Heart right ventricle (tissue), 16 donors: ENCODE data around the gene RUNDC3A. TPM values are rescaled to one million over a fixed set of nuclear protein-coding genes. Genes with fewer than 3 reads are reported as not detected.

Experiments used
- ATAC-seq, 8 donors: fragments of 200-7000 bp; cut with Tn5 transposase; one replicate each; pipeline ENCODE4 v1.9.1; 2020; ENCODE audit warnings: mild to moderate bottlenecking in 8 of 8, moderate library complexity in 8 of 8, moderate number of reproducible peaks in 1 of 8
- DNase-seq, 2 donors: peaks; one replicate each; pipeline ENCODE4 v3.0.0-alpha.2; 2020
- H3K27ac ChIP-seq, 10 donors: fragments of 200-600 bp; sonication (generic) in 2 of 10; one replicate each; pipeline versions ENCODE4 v1.5.0 to v1.8.0; 2020 to 2022; ENCODE audit warnings: mild to moderate bottlenecking in 3 of 10
- H3K27me3 ChIP-seq, 7 donors: fragments of 200-600 bp; one replicate each; pipeline ENCODE4 v1.8.0; 2021 to 2022; ENCODE audit warnings: mild to moderate bottlenecking in 2 of 7
- H3K36me3 ChIP-seq, 9 donors: fragments of 200-600 bp; sonication (generic) in 1 of 9; one replicate each; pipeline versions ENCODE4 v1.5.0 to v1.8.0; 2020 to 2022; ENCODE audit warnings: mild to moderate bottlenecking in 2 of 9
- H3K4me1 ChIP-seq, 9 donors: fragments of 200-600 bp; sonication (generic) in 1 of 9; one replicate each; pipeline versions ENCODE4 v1.5.0 to v1.8.0; 2020 to 2022; ENCODE audit warnings: mild to moderate bottlenecking in 4 of 9
- H3K4me3 ChIP-seq, 10 donors: fragments of 200-600 bp; sonication (generic) in 2 of 10; one replicate each; pipeline versions ENCODE4 v1.5.0 to v1.8.0; 2020 to 2022; ENCODE audit warnings: mild to moderate bottlenecking in 7 of 10, moderate library complexity in 2 of 10
- H3K9me3 ChIP-seq, 11 donors: fragments of 200-600 bp in 10 of 11; sonication (generic) in 2 of 11; one replicate each; pipeline versions ENCODE4 v1.5.0 to v1.8.0; 2013 to 2022; ENCODE audit warnings: mild to moderate bottlenecking in 2 of 11, control low read depth in 1 of 11, moderate library complexity in 1 of 11
- WGBS, 2 donors: extraction: QIAGEN DNeasy Blood & Tissue Kit; methylation state at CpG; one replicate each; pipeline ENCODE4 v1.1.7; 2013; ENCODE audit warnings: inconsistent platforms in 1 of 2; 5-methylcytosine and 5-hydroxymethylcytosine counted together
- intact Hi-C, 10 donors: fragments of 100-400 bp; cut with DNase I; formaldehyde crosslinking; loops; one replicate each; pipeline versions ENCODE4 v1.11.1 to v1.14.2; 2022
- polyA plus RNA-seq, 2 donors: library from polyadenylated mRNA; stranded (reverse); fragments of 200-250 nt; gene quantifications; one replicate each; pipeline ENCODE4 v1.2.3, GENCODE V29; 2013
- total RNA-seq, 10 donors: library from RNA; stranded (reverse); fragmentation: NEBNext Ultra II Directional in 3 of 10; extraction: Animal tissue kit (Norgen Biotek cat#: 25700) in 3 of 10; gene quantifications; one replicate each; pipeline versions ENCODE4 v1.2.1 to v1.2.4, GENCODE V29; 2021 to 2023
- TF ChIP-seq, protein P1 (sequence below), 9 donors: fragments of 200-600 bp; sonication (generic) in 2 of 9; IDR thresholded peaks; one replicate each; pipeline versions ENCODE4 v1.5.0 to v1.8.0; 2021 to 2022; ENCODE audit warnings: antibody characterized with exemption in 9 of 9, mild to moderate bottlenecking in 5 of 9, moderate library complexity in 1 of 9
- donor health status: Arrhythmogenic right ventricular cardiomyopathy.
- donor health status: ischemic (EF 13 %, LVEDD 7.1; RV severe dilation, severe dysfunction).
- donor health status: healthy with polysubstance abuse.
- donor health status: DM: no; HTN: yes; CAD: no.
- donor health status: DM: no; HTN: no; CAD: no.
- donor health status: ischemic (EF 25% LVEDD 6.9; RV normal size, moderate dysfunction).
- donor health status: ischemic (EF 25% LVEDD 5.7; RV mildly dilated, moderate dysfunction).
- donor health status: healthy.
- donor health status: DM: yes; HTN: yes; CAD: no.
- donor health status: Ischemic cardiomyopathy.
- donor health status: ischemic (EF 35%, LVEDD 5.7; RV mildly dilated, moderate dysfunction).
- donor health status: nonischemic (EF 11% LVEDD 7.7; RV severe dilation, severe dysfunction).
- donor health status: DM: yes; HTN: yes; CAD: no.
- donor health status: PGD.
- donor health status: ischemic (EF 29% LVEDD 5.4; RV normal size, mild dysfunction).
- donor health status: nonischemic (EF 23%, LVEDD 6.1; RV moderate dilation, normal function).

Gene RUNDC3A
- total and polyA plus RNA-seq, 12 donors = 0.15 to 1.9 (median 0.54) TPM; not detected in 2

DNA sequence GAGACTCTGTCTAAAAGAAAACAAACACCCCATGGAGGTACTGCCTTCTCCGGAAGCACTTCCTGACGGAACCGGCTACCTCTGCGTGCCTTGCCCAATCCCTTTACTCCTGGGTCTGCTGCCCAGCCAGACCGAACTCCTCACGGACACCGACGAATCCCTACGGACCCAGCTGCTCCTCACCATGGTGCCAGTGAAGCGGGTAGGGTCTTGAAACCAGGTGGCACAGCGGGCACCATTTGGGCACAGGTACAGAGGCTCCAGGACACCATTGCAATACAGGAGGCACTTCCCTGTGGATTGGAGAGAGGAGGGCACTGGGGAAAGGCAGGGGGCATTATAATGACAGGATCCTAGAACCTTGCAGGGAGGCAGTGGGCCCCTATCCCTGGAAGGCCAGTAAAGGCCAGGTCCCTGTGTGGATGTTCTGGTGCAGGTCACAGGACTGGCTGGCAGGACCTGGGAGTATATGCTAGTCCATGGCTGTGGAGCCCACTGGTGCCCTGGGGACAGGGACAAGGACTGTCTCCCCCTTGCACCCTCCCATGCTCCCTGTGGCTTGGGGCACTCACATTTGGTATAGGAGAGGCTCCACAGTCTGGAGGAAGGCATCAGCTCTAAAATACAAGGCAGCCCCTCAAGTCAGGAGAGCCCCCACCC, 14.0 kb downstream of the RUNDC3A start:
- DNase-seq (no peak), ATAC-seq (no peak)
- WGBS, 2 donors = 91 to 95% methylated on average over 11 of the region's 11 CpGs
- TF ChIP-seq, protein P1, sequence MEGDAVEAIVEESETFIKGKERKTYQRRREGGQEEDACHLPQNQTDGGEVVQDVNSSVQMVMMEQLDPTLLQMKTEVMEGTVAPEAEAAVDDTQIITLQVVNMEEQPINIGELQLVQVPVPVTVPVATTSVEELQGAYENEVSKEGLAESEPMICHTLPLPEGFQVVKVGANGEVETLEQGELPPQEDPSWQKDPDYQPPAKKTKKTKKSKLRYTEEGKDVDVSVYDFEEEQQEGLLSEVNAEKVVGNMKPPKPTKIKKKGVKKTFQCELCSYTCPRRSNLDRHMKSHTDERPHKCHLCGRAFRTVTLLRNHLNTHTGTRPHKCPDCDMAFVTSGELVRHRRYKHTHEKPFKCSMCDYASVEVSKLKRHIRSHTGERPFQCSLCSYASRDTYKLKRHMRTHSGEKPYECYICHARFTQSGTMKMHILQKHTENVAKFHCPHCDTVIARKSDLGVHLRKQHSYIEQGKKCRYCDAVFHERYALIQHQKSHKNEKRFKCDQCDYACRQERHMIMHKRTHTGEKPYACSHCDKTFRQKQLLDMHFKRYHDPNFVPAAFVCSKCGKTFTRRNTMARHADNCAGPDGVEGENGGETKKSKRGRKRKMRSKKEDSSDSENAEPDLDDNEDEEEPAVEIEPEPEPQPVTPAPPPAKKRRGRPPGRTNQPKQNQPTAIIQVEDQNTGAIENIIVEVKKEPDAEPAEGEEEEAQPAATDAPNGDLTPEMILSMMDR (IDR thresholded peaks at IDR 0.05) = no peak
- Histone ChIP-seq H3K27me3 (peaks cover 0 to 10% (median 5%) of the 10 kb centered on the region in 7 donors), H3K36me3 (peaks cover 0 to 38% (median 24%) of the 10 kb centered on the region in 9 donors), H3K4me1 (peaks cover 9 to 41% (median 34%) of the 10 kb centered on the region in 9 donors), H3K27ac (no peak overlapping the region), H3K4me3 (no peak overlapping the region), H3K9me3 (no peaks in the 10 kb centered on the region)
- intact Hi-C loops = loop anchor here in 6 of 10 donors (5.0 kb wide), 4 partner anchors 40 to 110 kb away; partner anchors contain the start of gene UBTF (in 1 of the 6)

GRCh38 chr17:44323359-44324091, 15.1 kb downstream of the RUNDC3A start:
- Histone ChIP-seq H3K4me1 (peaks cover 9 to 41% (median 35%) of the 10 kb centered on the region in 9 donors), H3K36me3 (peaks cover 0 to 38% (median 24%) of the 10 kb centered on the region in 9 donors), H3K4me3 (peak overlapping the region; percentile 90 to 100 (median 98)), H3K27ac (peak overlapping the region in 4 of 10 donors; percentile 90 to 96 (median 94)), H3K27me3 (no peaks in the 10 kb centered on the region), H3K9me3 (no peaks in the 10 kb centered on the region)
- TF ChIP-seq, protein P1 (IDR thresholded peaks at IDR 0.05) = no peak
- intact Hi-C loops = loop anchor here in 8 of 10 donors (1.0 to 5.0 kb wide), 7 partner anchors 41 to 111 kb away; partner anchors contain the start of gene UBTF (in 2 of the 8)
- DNase-seq = no peak
- ATAC-seq = no peak
- 61 to 62% methylated on average over 26 to 27 of the region's 27 CpGs for WGBS, 2 donors

GRCh38 chr17:44324092-44324570, 15.7 kb downstream of the RUNDC3A start:
- Histone ChIP-seq H3K27ac (peak overlapping the region in 9 of 10 donors; percentile 79 to 98 (median 96)), H3K9me3 (no peaks in the 10 kb centered on the region), H3K36me3 (peaks cover 0 to 37% (median 24%) of the 10 kb centered on the region in 9 donors), H3K4me1 (peaks cover 9 to 41% (median 35%) of the 10 kb centered on the region in 9 donors), H3K27me3 (no peaks in the 10 kb centered on the region), H3K4me3 (peak overlapping the region; percentile 90 to 100 (median 98))
- TF ChIP-seq, protein P1 (IDR thresholded peaks at IDR 0.05) = no peak
- ATAC-seq (peak in 1 of 8 donors; percentile 5), DNase-seq (no peak)
- 1% methylated on average over 38 of the region's 38 CpGs for WGBS, 2 donors
- intact Hi-C loops = loop anchor here in 8 of 10 donors (1.0 to 5.0 kb wide), 7 partner anchors 42 to 112 kb away; partner anchors contain the start of gene UBTF (in 2 of the 8)
